ENCODE data around the gene FARS2.

Gene FARS2

DNA sequence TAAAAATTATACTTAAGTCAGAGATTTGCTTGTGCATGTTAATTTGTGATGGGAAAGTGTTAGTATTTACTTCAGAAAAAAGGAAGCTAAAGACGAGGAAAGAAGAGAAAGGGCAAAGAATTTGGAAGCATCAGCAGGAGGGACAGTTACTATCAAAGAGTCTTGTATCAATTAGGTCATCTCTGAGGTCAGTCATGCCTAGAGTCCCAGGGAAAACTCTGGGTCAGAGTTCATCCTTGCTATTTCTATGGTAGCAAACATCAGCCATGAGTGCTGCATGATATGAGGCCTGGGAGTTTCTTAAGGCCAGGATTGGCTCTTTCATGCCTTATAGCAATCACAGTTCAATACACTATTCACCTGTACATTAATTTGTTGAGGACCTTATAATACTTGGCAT, 292.9 kb downstream of the FARS2 start (continued):
- TF ChIP-seq, protein P1, sequence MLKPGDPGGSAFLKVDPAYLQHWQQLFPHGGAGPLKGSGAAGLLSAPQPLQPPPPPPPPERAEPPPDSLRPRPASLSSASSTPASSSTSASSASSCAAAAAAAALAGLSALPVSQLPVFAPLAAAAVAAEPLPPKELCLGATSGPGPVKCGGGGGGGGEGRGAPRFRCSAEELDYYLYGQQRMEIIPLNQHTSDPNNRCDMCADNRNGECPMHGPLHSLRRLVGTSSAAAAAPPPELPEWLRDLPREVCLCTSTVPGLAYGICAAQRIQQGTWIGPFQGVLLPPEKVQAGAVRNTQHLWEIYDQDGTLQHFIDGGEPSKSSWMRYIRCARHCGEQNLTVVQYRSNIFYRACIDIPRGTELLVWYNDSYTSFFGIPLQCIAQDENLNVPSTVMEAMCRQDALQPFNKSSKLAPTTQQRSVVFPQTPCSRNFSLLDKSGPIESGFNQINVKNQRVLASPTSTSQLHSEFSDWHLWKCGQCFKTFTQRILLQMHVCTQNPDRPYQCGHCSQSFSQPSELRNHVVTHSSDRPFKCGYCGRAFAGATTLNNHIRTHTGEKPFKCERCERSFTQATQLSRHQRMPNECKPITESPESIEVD (tag by site-specific recombination; IDR thresholded peaks at IDR 0.05): no peak
- no peak for TF ChIP-seq ZNF114 (tag by site-specific recombination; IDR thresholded peaks at IDR 0.05)

DNA sequence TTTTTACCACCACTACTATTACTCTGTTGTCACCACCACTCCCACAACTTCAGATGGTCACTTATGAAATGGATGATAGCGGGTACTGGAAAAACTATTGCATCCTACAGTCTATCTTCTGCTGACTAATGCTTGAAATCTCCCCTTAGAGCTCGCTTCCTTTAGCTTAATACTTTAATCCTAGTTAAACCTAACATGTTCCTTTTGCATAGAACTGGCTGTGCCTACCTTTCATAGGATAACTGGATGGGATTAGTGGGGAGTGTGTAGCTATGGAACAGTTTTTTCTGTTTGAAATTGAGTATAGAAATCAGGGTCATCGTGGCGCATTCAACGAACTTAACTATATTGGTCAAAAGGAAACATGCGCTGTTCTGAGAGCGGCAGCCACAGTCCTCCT, 294.7 kb downstream of the FARS2 start:
- Histone ChIP-seq H3K9me3 (ENCODE audit: control insufficient read depth, insufficient read depth, low read depth, low read length) (no peaks in the 10 kb centered on the region), H3K4me3 (ENCODE audit: low read depth, low read length) (no peak overlapping the region), H3K36me3 (ENCODE audit: control insufficient read depth in 2 of 2, insufficient read depth in 1 of 2, low read length in 2 of 2) (no peaks in the 10 kb centered on the region), H3K27ac (ENCODE audit: extremely low read depth, low read depth, low read length) (no peak overlapping the region), H3K4me1 (ENCODE audit: control insufficient read depth, insufficient read depth, low read length) (no peaks in the 10 kb centered on the region)
- CTCF ChIA-PET: interaction anchor here (0.6 to 1.2 kb wide), 2 partner anchors 85 to 526 kb away, joined by 3 read pairs; no protein-coding TSS in a partner anchor
- no peak for TF ChIP-seq ZNF354C (tag by site-specific recombination; IDR thresholded peaks at IDR 0.05; ENCODE audit: borderline replicate concordance, low read depth)
- no peak for TF ChIP-seq ZNF777 (tag by site-specific recombination; IDR thresholded peaks at IDR 0.05; ENCODE audit: borderline replicate concordance)
- TF ChIP-seq FEZF1 (tag by site-specific recombination; IDR thresholded peaks at IDR 0.05): no peak
- TF ChIP-seq ZNF24 (tag by site-specific recombination; IDR thresholded peaks at IDR 0.05): no peak
- POLR2A ChIA-PET: no interaction called here

GRCh38 chr6:5557506-5557905, 296.2 kb downstream of the FARS2 start:
- ChIA-PET CTCF (interaction anchor here (0.7 kb wide), 1 partner anchor 14 kb away, joined by 4 read pairs; no protein-coding TSS in a partner anchor), POLR2A (no interaction called here)
- Histone ChIP-seq H3K9me3 (ENCODE audit: control insufficient read depth, insufficient read depth, low read depth, low read length) (no peaks in the 10 kb centered on the region), H3K4me1 (ENCODE audit: control insufficient read depth, insufficient read depth, low read length) (no peaks in the 10 kb centered on the region), H3K4me3 (ENCODE audit: low read depth, low read length) (no peak overlapping the region), H3K36me3 (ENCODE audit: control insufficient read depth in 2 of 2, insufficient read depth in 1 of 2, low read length in 2 of 2) (no peaks in the 10 kb centered on the region), H3K27ac (ENCODE audit: extremely low read depth, low read depth, low read length) (no peak overlapping the region)
- TF ChIP-seq, protein P2, sequence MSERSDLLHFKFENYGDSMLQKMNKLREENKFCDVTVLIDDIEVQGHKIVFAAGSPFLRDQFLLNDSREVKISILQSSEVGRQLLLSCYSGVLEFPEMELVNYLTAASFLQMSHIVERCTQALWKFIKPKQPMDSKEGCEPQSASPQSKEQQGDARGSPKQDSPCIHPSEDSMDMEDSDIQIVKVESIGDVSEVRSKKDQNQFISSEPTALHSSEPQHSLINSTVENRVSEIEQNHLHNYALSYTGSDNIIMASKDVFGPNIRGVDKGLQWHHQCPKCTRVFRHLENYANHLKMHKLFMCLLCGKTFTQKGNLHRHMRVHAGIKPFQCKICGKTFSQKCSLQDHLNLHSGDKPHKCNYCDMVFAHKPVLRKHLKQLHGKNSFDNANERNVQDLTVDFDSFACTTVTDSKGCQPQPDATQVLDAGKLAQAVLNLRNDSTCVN (tag by site-specific recombination; optimal IDR thresholded peaks at IDR 0.05): no peak
- TF ChIP-seq ZBTB7A (tag by site-specific recombination; IDR thresholded peaks at IDR 0.05; ENCODE audit: low read depth): no peak
- TF ChIP-seq, protein P3, sequence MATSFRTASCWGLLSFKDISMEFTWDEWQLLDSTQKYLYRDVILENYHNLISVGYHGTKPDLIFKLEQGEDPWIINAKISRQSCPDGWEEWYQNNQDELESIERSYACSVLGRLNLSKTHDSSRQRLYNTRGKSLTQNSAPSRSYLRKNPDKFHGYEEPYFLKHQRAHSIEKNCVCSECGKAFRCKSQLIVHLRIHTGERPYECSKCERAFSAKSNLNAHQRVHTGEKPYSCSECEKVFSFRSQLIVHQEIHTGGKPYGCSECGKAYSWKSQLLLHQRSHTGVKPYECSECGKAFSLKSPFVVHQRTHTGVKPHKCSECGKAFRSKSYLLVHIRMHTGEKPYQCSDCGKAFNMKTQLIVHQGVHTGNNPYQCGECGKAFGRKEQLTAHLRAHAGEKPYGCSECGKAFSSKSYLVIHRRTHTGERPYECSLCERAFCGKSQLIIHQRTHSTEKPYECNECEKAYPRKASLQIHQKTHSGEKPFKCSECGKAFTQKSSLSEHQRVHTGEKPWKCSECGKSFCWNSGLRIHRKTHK (tag by site-specific recombination; IDR thresholded peaks at IDR 0.05): no peak
- no peak for TF ChIP-seq ZNF596 (tag by site-specific recombination; IDR thresholded peaks at IDR 0.05)
- TF ChIP-seq KLF16 (tag by site-specific recombination; IDR thresholded peaks at IDR 0.05): no peak
- TF ChIP-seq ZFHX2 (tag by site-specific recombination; conservative IDR thresholded peaks at IDR 0.05): no peak
- TF ChIP-seq ZNF132 (tag by site-specific recombination; IDR thresholded peaks at IDR 0.05; ENCODE audit: borderline replicate concordance): no peak
- TF ChIP-seq ZNF223 (tag by site-specific recombination; IDR thresholded peaks at IDR 0.05): no peak
- TF ChIP-seq ZNF19 (tag by site-specific recombination; IDR thresholded peaks at IDR 0.05; ENCODE audit: low read depth): no peak
- TF ChIP-seq ZNF791 (tag by site-specific recombination; IDR thresholded peaks at IDR 0.05): no peak

- no peaks in the 10 kb centered on the region for H3K9me3 ChIP-seq (ENCODE audit: control insufficient read depth, insufficient read depth, low read depth, low read length)
- POLR2A ChIA-PET: no interaction called here
- no peak overlapping the region for H3K4me3 ChIP-seq (ENCODE audit: low read depth, low read length)
- TF ChIP-seq MEIS1 (CRISPR knock-in tag; IDR thresholded peaks at IDR 0.05; ENCODE audit: borderline replicate concordance) (no peak), ZNF140 (tag by site-specific recombination; IDR thresholded peaks at IDR 0.05) (no peak), ZNF138 (tag by site-specific recombination; IDR thresholded peaks at IDR 0.05; ENCODE audit: borderline replicate concordance) (no peak), SP7 (tag by site-specific recombination; IDR thresholded peaks at IDR 0.05) (no peak)
- H3K36me3 ChIP-seq (ENCODE audit: control insufficient read depth in 2 of 2, insufficient read depth in 1 of 2, low read length in 2 of 2): no peaks in the 10 kb centered on the region
- H3K27ac ChIP-seq (ENCODE audit: extremely low read depth, low read depth, low read length): no peak overlapping the region
- CTCF ChIA-PET: interaction anchor here (0.6 kb wide), 1 partner anchor 476 kb away, joined by 3 read pairs; no protein-coding TSS in a partner anchor
- H3K4me1 ChIP-seq (ENCODE audit: control insufficient read depth, insufficient read depth, low read length): peaks cover 4% of the 10 kb centered on the region; the same call in 1 of the 2 replicates
Observed at GRCh38 chr6:5559651-5560050, 298.3 kb downstream of the FARS2 start.
